Measurements from ENCODE around the gene NOB1.

GRCh38 chr16:69706975-69707340 lies 47.8 kb downstream of the NOB1 start:
- TF ChIP-seq CREB1 (CRISPR knock-in tag; IDR thresholded peaks at IDR 0.05; ENCODE audit: low read depth): no peak
- TF ChIP-seq CTCF (conservative IDR thresholded peaks at IDR 0.05; ENCODE audit: low read depth in 2 of 2): no peak
- no peak for TF ChIP-seq EZH2phosphoT487 (IDR thresholded peaks at IDR 0.05; ENCODE audit: unreplicated experiment)
- TF ChIP-seq EZH2 (IDR thresholded peaks at IDR 0.05; ENCODE audit: low read depth, unreplicated experiment): no peak
- TF ChIP-seq POLR2AphosphoS5 (IDR thresholded peaks at IDR 0.05; ENCODE audit: low read depth): no peak
- no peak for TF ChIP-seq NANOG (IDR thresholded peaks at IDR 0.05; ENCODE audit: borderline replicate concordance)
- TF ChIP-seq REST (IDR thresholded peaks at IDR 0.05; ENCODE audit: unreplicated experiment): no peak
- no peak for TF ChIP-seq ZNF331 (CRISPR knock-in tag; IDR thresholded peaks at IDR 0.05; ENCODE audit: low read depth)
- no peak for TF ChIP-seq STAT1 (IDR thresholded peaks at IDR 0.05; ENCODE audit: unreplicated experiment)
- TF ChIP-seq ZNF462 (CRISPR knock-in tag; IDR thresholded peaks at IDR 0.05): no peak
